H1 (cell line): ENCODE results near the gene RTN3. TPM values are rescaled to one million over a fixed set of nuclear protein-coding genes. Genes with fewer than 3 reads are reported as not detected.

ENCODE experiments used
- ATF3 ChIP-seq: IDR thresholded peaks from 2 replicates; pipeline ENCODE4 v1.6.1; 2011; ENCODE audit warnings: low read depth, mild to moderate bottlenecking, low read length; ENCODE audit not compliant: insufficient read depth
- BRCA1 ChIP-seq: IDR thresholded peaks from 2 replicates; pipeline ENCODE4 v1.6.1; 2012; ENCODE audit warnings: low read depth, low read length, improper control_type of control experiment
- E2F6 ChIP-seq: IDR thresholded peaks from 2 replicates; pipeline ENCODE4 v1.6.1; 2012; ENCODE audit warnings: inconsistent platforms
- EP300 ChIP-seq, 2 experiments: IDR thresholded peaks; 1 replicate in 1 of 2; 2 replicates in 1 of 2; pipeline ENCODE4 v1.6.1; 2011 to 2012; ENCODE audit warnings: low read depth in 2 of 2, low read length in 2 of 2, mild to moderate bottlenecking in 2 of 2, borderline replicate concordance in 1 of 2, inconsistent platforms in 1 of 2, moderate library complexity in 1 of 2
- HDAC2 ChIP-seq, 2 experiments: fragments of 300-600 bp in 1 of 2; sonication (generic) in 1 of 2; IDR thresholded peaks; 2 replicates each; pipeline ENCODE4 v1.6.1; 2011 to 2012; ENCODE audit warnings: low read depth in 2 of 2, low read length in 2 of 2, mild to moderate bottlenecking in 2 of 2, moderate library complexity in 2 of 2, borderline replicate concordance in 1 of 2, inconsistent platforms in 1 of 2
- HDAC6 ChIP-seq: IDR thresholded peaks from one replicate; pipeline ENCODE4 v1.7.1; 2012; ENCODE audit warnings: low read depth, mild to moderate bottlenecking, inconsistent platforms, low read length, moderate library complexity
- JUN ChIP-seq: IDR thresholded peaks from 2 replicates; pipeline ENCODE4 v1.6.1; 2011; ENCODE audit warnings: low read depth, mild to moderate bottlenecking, improper control_type of control experiment, low read length
- MAFK ChIP-seq: IDR thresholded peaks from 2 replicates; pipeline ENCODE4 v1.6.1; 2012; ENCODE audit warnings: low read depth, mild to moderate bottlenecking, improper control_type of control experiment, low read length
- POLR2AphosphoS5 ChIP-seq: IDR thresholded peaks from 2 replicates; pipeline ENCODE4 v1.6.1; 2011; ENCODE audit warnings: low read depth, low read length
- RBBP5 ChIP-seq: IDR thresholded peaks from 2 replicates; pipeline ENCODE4 v1.7.1; 2012; ENCODE audit warnings: low read depth, mild to moderate bottlenecking, inconsistent platforms, low read length, moderate library complexity, borderline replicate concordance
- RXRA ChIP-seq: IDR thresholded peaks from 2 replicates; pipeline ENCODE4 v1.6.1; 2011; ENCODE audit warnings: low read depth, mild to moderate bottlenecking, low read length, moderate library complexity; ENCODE audit not compliant: insufficient read depth
- SP1 ChIP-seq: IDR thresholded peaks from 2 replicates; pipeline ENCODE4 v1.6.1; 2011; ENCODE audit warnings: low read depth, low read length
- SP4 ChIP-seq: IDR thresholded peaks from 2 replicates; pipeline ENCODE4 v1.6.1; 2012; ENCODE audit warnings: low read length, inconsistent platforms
- TEAD4 ChIP-seq: IDR thresholded peaks from 2 replicates; pipeline ENCODE4 v1.6.1; 2012; ENCODE audit warnings: low read depth, low read length, inconsistent platforms, mixed read lengths
- polyA plus RNA-seq, 7 experiments: library from polyadenylated mRNA; depleted of rRNA in 3 of 7; stranded (reverse) in 5 of 7; unstranded in 2 of 7; fragments of >200 nt in 5 of 7; fragments of 200-250 nt in 2 of 7; gene quantifications; 1 replicate in 5 of 7; 2 replicates in 1 of 7; 4 replicates in 1 of 7; pipeline versions ENCODE4 v1.2.1 to v1.2.3, GENCODE V29; 2011 to 2013; ENCODE audit warnings: missing spikeins in 2 of 7, mixed read lengths in 2 of 7
- total RNA-seq: library from RNA; stranded (reverse); fragmentation: NEBNext Ultra II Directional; extraction: Animal tissue kit (Norgen Biotek cat#: 25700); gene quantifications from 2 replicates; pipeline ENCODE4 v1.2.1, GENCODE V29; 2021

The RTN3 gene
- total and polyA plus RNA-seq, 2 of the 8 experiments (the other 6 are each of a cell fraction or from before 2014, with no cell fraction given): 160 to 203 TPM

GRCh38 chr11:63761188-63761587 is 79.9 kb downstream of the RTN3 start (continued):
- TF ChIP-seq SP4: peak; percentile 26; the same call in 1 of the 2 replicates
- no peak for TF ChIP-seq RBBP5
- no peak for TF ChIP-seq E2F6
- peak; percentile 80 for TF ChIP-seq POLR2AphosphoS5
- TF ChIP-seq HDAC2 (IDR thresholded peaks at IDR 0.05; ENCODE audit: borderline replicate concordance in 1 of 2, low read depth in 2 of 2, low read length in 2 of 2): 0 out of 4 replicates have a peak, but pooled peaks of 1 of the 2 experiments have one; percentile 16
- TF ChIP-seq HDAC6: no peak
- no peak for TF ChIP-seq TEAD4
- no peak for TF ChIP-seq ATF3
- TF ChIP-seq BRCA1: no peak
- no peak for TF ChIP-seq JUN
- no peak for TF ChIP-seq EP300 (IDR thresholded peaks at IDR 0.05; ENCODE audit: borderline replicate concordance in 1 of 2, low read depth in 2 of 2, low read length in 2 of 2)
- 0 out of 2 replicates have a peak, but pooled peaks have one; percentile 17 for TF ChIP-seq SP1
- no peak for TF ChIP-seq MAFK
- TF ChIP-seq RXRA: no peak
